Measurements from ENCODE around the gene DNAL4. TPM values are rescaled to one million over a fixed set of nuclear protein-coding genes. Genes with fewer than 3 reads are reported as not detected.

The DNAL4 gene
- total and polyA plus RNA-seq, 2 of the 4 experiments (the other 2 are of a cell fraction): 6.1 to 12.1 TPM

DNA sequence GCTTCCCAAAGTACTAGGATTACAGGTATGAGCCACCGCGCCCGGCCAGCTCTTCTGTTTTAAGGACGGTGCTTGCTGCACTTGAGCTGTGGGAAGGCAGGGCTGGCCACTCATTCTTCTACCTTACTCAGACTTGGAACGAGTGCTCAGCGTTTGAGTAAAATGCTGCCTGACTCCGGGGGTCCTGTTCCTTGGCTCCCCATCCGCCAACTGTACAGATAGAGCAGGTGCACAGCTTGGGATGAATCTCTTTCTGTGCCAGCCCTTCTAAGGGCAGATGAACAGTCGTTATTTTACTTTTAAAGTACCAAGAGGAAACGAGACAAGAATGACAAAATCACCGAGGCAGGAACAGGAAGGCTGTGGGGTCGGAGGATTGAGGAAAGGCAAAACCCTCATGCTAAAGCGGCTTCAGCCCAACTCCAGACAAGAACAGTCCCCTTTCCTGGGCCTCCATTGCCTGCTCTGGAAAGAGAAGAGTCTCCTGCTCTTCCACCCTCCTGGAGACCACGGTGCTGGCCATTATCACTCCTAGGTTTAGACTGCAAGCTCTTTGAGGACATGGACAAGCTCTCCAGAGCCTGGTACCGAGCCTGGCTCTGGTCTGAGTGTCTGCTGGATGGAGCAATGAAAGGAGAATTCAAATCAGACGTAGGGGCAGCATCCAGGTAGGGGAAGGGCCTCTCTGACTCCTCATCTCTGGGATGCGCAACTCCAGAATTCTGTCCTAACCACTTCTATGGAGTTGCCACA is 37.1 kb downstream of the DNAL4 start:
- H3K14ac ChIP-seq (replicated peaks; ENCODE audit: low read depth, low read length): peak overlapping the region; percentile 45; the same call in 1 of the 2 replicates
- H4K91ac ChIP-seq (ENCODE audit: insufficient read depth, low read depth, low read length): no peak overlapping the region
- no peaks in the 10 kb centered on the region for H3K9me3 ChIP-seq (ENCODE audit: control insufficient read depth, insufficient read depth, low read length)
- peaks cover 6% of the 10 kb centered on the region; the same call in 1 of the 2 replicates for H3K36me3 ChIP-seq (ENCODE audit: control insufficient read depth, insufficient read depth, low read length)
- in situ Hi-C loops (cut with MboI; ENCODE audit: low sequenced_read_pairs) (no loop called here), dilution Hi-C loops (cut with HindIII; ENCODE audit: low sequenced_read_pairs, unreplicated experiment) (no loop called here), intact Hi-C loops (cut with micrococcal nuclease) (no loop called here)
- no peak overlapping the region for H2BK15ac ChIP-seq (ENCODE audit: low read depth, low read length)
- BruUV-seq (replicated peaks): no TSS peak
- no peak overlapping the region; the same call in 1 of the 2 replicates for H3K4me2 ChIP-seq (ENCODE audit: low read depth, low read length)
- H3K4ac ChIP-seq (ENCODE audit: low read depth, low read length): peak overlapping the region; percentile 89
- no peak overlapping the region for H2BK5ac ChIP-seq (ENCODE audit: low read depth, low read length, poor library complexity, severe bottlenecking)
- H2AFZ ChIP-seq (replicated peaks; ENCODE audit: low read length, poor library complexity): peak overlapping the region; percentile 51
- peaks cover 4% of the 10 kb centered on the region; the same call in 1 of the 2 replicates for H4K20me1 ChIP-seq (ENCODE audit: insufficient read depth, low read length)
- no peak for DNase-seq
- H3K4me1 ChIP-seq (ENCODE audit: control insufficient read depth, insufficient read depth, low read length): peaks cover 9% of the 10 kb centered on the region
- no peak overlapping the region for H4K5ac ChIP-seq (ENCODE audit: low read depth, low read length)
- H3K27me3 ChIP-seq (ENCODE audit: control insufficient read depth, insufficient read depth, low read length): no peaks in the 10 kb centered on the region
- H2BK120ac ChIP-seq (ENCODE audit: low read depth, low read length): no peak overlapping the region
- peak overlapping the region; percentile 61; the same call in 1 of the 2 replicates for H3K56ac ChIP-seq (ENCODE audit: extremely low read depth, insufficient read depth, low read length)
- WGBS, 2 experiments (ENCODE audit: extremely low coverage in 2 of 2, insufficient read length in 1 of 2): 63% methylated on average over 11 of the region's 17 CpGs; no CpG with 5 or more reads in 1 of the 2 experiments
- H2BK20ac ChIP-seq (ENCODE audit: low read depth, low read length): no peak overlapping the region
- no peak for ATAC-seq (ENCODE audit: low read depth)
- H2AK9ac ChIP-seq (replicated peaks; ENCODE audit: low read depth, low read length, poor library complexity): peak overlapping the region; percentile 98
- POLR2A ChIA-PET (ENCODE audit: unreplicated experiment): no interaction called here
- H4K8ac ChIP-seq (ENCODE audit: low read depth in 2 of 2, low read length in 2 of 2): peak overlapping the region; percentile 62 to 87; a peak in 2 of 4 replicates
- H3K23ac ChIP-seq (ENCODE audit: low read depth, low read length): peak overlapping the region; percentile 89; the same call in 1 of the 2 replicates
- TF ChIP-seq NFE2L2 (IDR thresholded peaks at IDR 0.05; ENCODE audit: low read depth, low read length) (no peak), MXI1 (IDR thresholded peaks at IDR 0.05; ENCODE audit: borderline replicate concordance, low read depth, low read length) (no peak)
- TF ChIP-seq, protein P1, sequence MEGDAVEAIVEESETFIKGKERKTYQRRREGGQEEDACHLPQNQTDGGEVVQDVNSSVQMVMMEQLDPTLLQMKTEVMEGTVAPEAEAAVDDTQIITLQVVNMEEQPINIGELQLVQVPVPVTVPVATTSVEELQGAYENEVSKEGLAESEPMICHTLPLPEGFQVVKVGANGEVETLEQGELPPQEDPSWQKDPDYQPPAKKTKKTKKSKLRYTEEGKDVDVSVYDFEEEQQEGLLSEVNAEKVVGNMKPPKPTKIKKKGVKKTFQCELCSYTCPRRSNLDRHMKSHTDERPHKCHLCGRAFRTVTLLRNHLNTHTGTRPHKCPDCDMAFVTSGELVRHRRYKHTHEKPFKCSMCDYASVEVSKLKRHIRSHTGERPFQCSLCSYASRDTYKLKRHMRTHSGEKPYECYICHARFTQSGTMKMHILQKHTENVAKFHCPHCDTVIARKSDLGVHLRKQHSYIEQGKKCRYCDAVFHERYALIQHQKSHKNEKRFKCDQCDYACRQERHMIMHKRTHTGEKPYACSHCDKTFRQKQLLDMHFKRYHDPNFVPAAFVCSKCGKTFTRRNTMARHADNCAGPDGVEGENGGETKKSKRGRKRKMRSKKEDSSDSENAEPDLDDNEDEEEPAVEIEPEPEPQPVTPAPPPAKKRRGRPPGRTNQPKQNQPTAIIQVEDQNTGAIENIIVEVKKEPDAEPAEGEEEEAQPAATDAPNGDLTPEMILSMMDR (conservative IDR thresholded peaks at IDR 0.05; ENCODE audit: low read depth, low read length): no peak
- CTCF ChIA-PET: interaction anchor here (1.1 kb wide), 1 partner anchor 9 kb away, joined by 4 read pairs; no protein-coding TSS in a partner anchor
- H3K18ac ChIP-seq (ENCODE audit: low read depth, low read length): no peak overlapping the region
- no peak overlapping the region for H3K4me3 ChIP-seq (ENCODE audit: insufficient read depth, low read depth, low read length)
- H2AK5ac ChIP-seq (ENCODE audit: low read depth, low read length): peak overlapping the region; percentile 70
- no peak overlapping the region; the same call in 1 of the 2 replicates for H3K9ac ChIP-seq (ENCODE audit: low read depth, low read length)
- no peak overlapping the region; the same call in 1 of the 2 replicates for H3K27ac ChIP-seq (ENCODE audit: insufficient read depth, low read length)
- peaks cover 19% of the 10 kb centered on the region for H3K9me1 ChIP-seq (ENCODE audit: insufficient read depth, low read length)
- H3K79me1 ChIP-seq (ENCODE audit: low read depth in 1 of 2, low read length in 2 of 2): peaks cover 11 to 48% of the 10 kb centered on the region in 2 experiments
